PFSK-1 (cell line): ENCODE measurements around the gene GLIPR2.

Experiments
- FOXP2 ChIP-seq: optimal IDR thresholded peaks from 2 replicates; pipeline ENCODE3; 2011; ENCODE audit warnings: borderline replicate concordance, control low read depth, inconsistent platforms; ENCODE audit not compliant: insufficient read depth; ENCODE audit errors: extremely low read length, extremely low read depth
- POLR2AphosphoS5 ChIP-seq: IDR thresholded peaks from 2 replicates; pipeline ENCODE4 v1.6.1; 2012; ENCODE audit warnings: low read depth, mild to moderate bottlenecking, control low read depth, low read length, moderate library complexity
- REST ChIP-seq, 2 experiments: IDR thresholded peaks; 2 replicates each; pipeline versions ENCODE4 v1.6.1 to v1.8.0; 2011 to 2012; ENCODE audit warnings: low read depth in 2 of 2, low read length in 2 of 2, control low read depth in 1 of 2, inconsistent platforms in 1 of 2, mild to moderate bottlenecking in 1 of 2, moderate library complexity in 1 of 2; ENCODE audit not compliant: insufficient read depth in 1 of 2
- TAF1 ChIP-seq: IDR thresholded peaks from 2 replicates; pipeline ENCODE4 v1.6.1; 2012; ENCODE audit warnings: low read length, control low read depth, borderline replicate concordance; ENCODE audit not compliant: insufficient read depth

GRCh38 chr9:36129139-36129538 is 7.4 kb upstream of the GLIPR2 start:
- TF ChIP-seq POLR2AphosphoS5 = no peak
- no peak for TF ChIP-seq REST (IDR thresholded peaks at IDR 0.05; ENCODE audit: insufficient read depth in 1 of 2, low read depth in 2 of 2, low read length in 2 of 2)
- no peak for TF ChIP-seq TAF1
- no peak for TF ChIP-seq FOXP2
